HG03378 (cell line): ENCODE measurements around the gene PCCA.
"Not testable (repeated sequence)": the region's sequence is repeated elsewhere in the genome, so short reads cannot be mapped to it uniquely, and the experiment has no call there.

ENCODE experiments used
- ATAC-seq: cut with Tn5 transposase; IDR thresholded peaks from one replicate; pipeline ENCODE4 v1.9.1; 2021; ENCODE audit warnings: mild to moderate bottlenecking, moderate library complexity; ENCODE audit not compliant: unreplicated experiment

PCCA gene

DNA sequence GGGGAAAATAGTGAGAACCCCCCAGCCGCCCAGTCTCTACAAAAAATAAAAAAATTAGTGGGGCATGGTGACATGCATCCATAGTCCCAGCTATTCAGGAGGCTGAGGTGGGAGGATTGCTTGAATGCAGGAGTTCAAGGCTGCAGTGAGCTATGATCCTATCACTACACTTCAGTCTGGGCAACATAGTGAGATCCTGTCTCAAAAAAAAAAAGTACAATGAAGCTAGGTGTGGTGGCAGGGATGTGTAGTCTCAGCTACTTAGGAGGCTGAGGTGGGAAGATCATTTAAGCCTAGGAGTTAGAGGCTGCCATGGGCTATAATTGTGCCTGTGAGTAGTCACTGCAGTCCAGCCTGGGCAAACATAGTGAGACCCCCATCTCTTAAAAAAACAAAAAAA is 8.9 kb downstream of the PCCA start:
- ATAC-seq = no peak

DNA sequence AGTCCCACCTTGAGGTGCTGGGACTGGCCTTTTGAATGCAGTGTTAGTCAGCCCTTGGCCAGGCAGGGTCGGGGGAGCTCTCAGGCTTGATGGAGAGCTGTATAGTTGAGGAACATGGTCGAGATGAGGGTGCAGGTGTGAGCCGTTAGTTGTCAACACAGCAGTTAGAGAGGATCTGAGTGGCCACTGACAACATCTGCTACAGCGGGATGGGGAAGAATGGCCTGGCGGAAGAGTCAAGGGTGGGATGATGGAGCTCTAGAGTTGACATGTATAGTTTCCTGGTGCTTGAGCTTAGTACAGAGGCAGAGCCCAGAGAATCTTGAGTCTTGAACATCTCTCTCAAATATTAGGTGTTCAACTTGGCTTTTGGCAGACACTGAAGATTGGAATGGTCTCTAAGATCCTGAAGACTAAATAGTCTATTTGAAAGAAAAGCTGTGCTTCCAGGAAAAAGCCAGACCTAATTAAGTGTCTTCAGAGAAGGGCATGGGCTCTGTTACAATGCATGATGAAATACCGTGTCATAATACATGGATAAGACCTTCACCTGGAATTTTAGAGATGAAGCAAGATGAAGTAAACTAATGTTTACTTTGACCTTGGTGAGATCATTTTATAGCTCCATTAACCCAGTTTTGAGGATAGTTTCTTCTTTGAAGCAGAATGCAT is 9.7 kb downstream of the PCCA start:
- ATAC-seq = no peak

DNA sequence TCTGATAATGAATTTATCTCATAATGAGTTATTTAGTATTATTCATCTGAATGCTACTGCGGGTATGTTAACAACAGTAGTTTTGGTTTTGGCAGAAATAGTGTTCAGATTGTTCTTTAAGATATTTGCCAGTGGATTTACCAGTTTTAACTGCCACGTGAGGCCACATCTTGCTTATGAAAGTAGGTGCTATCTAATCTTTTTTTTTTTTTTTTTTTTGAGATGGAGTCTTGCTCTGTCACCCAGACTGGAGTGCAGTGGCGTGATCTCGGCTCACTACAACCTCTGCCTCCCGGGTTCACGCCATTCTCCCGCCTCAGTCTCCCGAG is 10.2 kb downstream of the PCCA start:
- not testable (repeated sequence) for ATAC-seq

DNA sequence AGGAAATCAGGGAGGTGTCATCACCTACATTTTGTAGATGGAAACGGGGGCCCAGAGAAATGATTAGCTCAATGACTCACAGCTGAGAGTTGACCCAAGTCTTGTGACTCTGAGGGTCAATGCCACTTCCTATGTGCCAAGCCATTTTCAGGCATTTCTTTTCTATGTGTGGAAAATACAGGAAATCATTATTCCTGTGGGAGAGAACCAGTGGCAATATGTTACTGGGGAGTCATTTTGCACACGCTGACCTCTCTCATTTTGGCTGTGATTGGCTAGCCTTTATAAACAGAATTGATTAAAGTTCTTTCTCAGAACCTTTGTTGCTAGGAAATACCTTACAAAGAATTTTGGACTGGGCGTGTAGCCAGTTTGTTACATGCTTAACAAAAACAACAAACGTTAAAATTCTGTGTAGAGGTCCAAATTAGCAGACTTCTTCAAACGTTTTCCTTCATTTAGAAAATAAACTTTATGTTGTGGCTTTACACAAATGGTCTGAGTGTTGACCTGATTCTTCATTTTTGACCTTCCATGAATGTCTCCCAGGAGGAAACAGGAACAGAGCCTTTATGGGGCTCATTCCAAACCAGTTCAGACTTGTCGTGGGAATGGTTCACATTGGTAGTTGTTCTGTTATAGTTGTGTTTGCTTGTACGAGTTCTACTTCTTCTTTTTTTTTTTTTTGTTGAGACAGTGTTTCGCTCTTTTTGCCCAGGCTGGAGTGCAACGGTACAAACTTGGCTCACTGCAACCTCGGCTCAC is 11.4 kb downstream of the PCCA start:
- no peak for ATAC-seq

DNA sequence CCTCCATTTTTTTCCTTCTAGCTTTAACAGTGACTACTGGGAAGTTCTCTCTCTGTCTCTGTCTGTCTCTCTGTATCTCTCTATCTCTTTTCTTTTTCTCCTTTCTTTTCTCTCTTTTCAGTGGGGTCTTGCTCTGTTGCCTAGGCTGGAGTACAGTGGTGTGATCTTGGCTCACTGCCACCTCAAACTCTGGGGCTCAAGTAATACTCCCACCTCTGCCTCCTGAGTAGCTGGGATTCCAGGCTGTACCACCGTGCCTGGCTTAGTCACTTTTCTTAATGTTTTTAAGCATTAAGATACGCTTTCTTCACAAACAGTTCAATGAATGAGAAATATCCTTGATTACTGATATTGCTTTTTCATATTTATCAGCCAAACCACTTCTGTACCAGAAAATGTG is 13.1 kb downstream of the PCCA start:
- ATAC-seq = no peak

DNA sequence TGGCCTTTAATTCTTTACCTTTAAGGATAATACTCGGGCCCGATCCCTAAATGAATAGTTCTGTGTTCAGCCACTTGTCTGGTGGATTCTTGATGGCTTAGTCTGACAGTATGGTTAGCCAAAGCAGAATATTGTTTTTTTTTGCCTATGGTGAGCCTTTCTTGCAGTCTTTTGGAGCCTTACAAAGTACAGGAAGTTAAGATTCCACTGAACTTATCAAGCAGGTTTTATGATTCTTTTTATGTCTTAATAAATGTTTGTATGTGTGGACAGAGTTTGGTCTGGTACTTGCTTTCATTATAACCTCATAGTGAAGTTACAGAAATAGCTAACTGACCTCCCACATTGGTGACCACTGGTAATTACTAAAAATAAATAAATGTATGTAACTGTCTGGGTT is 17.1 kb downstream of the PCCA start:
- no peak for ATAC-seq

DNA sequence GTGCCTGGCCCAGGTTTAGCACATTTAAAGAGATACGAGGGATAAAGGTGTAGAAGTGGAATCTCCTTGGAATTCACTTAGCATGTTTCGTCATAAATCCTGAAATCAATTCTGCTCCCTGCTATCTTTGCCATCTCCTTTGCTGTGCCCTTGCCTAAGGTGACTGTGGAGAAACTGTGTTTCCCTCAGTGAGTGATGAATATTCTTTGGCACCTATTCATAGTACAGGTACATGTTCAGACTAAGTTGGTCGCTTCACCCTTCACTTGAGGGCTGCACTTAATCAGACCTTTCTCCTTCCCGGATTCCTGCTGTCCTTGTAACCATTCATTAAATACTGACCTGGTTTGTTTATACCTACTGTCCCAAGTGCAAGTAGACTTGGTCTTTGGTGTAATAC is 17.8 kb downstream of the PCCA start:
- ATAC-seq = no peak

DNA sequence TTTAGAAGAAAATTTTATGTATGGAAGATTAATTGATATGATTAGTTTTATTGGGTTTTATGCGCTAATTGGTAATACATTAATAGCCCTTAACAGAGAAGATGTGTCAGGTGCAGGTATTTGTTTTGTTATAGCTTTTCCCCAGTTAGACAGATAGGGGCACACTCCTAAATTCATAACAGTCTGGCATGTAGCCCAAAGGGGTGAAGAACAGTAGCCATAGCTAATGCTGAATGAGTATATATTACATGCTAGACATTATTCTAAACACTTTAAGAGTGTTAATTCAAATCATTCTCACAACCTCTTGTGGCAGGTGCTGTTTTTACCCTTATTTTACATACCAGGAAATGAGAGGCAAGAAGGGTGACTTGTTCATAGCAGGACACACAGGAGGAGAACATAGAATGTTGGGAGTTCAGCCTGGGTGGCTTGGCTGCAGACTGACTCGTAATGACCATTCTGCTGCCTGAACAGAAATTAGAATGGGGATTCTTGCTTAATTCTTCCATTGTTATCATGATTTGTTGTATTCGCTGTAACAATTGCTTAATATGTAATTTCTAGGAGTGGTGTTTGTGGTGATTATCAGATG is 20.1 kb downstream of the PCCA start:
- ATAC-seq = peak; percentile 49

DNA sequence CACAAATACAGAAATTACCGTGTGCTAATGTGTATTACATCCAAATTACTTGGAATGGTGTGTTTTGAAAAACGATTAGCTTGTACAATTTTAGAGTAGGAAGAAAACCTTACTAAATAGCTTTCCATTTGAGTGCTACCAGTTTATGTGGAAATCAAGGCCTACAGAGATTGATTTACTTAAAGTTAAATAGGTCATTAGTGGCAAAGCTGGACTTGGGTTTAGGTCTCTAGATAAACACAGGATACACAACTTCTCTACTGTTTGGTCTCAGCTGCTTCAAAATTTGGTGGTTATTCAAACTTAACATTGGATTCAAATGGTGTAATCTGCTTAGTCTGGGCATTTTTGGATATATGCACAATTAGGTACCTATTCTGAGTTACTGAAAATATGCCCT is 21.4 kb downstream of the PCCA start:
- no peak for ATAC-seq

DNA sequence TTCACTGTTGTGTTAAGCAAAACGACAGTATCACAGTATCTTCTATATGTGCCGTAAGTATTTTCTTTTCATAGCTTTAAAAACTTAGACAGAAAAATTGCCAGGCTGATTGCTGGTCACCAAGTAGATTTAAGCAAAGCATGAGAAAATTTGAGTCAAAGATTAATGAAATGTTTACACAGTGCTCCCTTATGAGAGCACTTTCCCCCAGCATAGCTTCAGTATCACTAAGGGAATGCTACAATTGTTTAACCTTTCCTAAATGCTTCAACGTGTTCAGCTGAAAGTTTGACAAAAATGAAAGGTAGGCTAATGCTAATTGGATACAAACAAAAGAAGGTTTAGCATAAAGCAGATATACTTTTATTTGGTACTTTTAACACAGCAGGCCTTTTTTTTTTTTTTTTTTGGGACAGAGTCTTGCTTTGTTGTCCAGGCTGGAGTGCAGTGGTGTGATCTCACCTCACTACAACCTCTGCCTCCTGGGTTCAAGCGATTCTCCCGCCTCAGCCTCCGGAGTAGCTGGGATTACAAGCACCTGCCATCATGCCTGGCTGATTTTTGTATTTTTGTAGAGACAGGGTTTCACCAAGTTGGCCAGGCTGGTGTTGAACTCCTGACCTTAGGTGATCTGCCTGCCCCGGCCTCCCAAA is 23.4 kb downstream of the PCCA start:
- ATAC-seq = no peak

DNA sequence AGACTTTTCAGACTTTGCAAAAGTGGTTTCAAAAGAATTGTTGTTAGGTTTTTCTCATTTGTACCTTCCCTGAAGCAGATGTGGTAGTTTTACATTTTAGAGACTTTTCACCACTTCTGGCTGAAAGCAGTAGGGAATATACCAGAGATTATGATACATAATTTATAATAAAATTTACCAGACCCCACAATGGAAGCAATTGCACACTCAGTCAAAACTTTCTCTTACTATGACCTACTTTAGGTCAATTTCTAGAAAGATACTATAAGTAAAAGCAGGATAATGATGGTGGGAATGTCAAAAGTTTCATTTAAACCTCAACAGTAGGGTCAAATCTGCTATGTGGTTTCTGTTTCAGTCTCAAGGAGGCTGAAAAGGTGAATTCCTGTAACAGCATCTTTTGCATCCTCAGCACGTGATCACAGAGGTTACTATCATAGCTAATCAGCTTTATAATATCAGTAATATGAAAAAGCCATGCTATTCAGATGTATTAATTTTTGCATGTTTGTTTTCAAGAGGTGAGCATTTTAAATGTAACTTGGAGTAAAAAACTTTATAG is 26.9 kb downstream of the PCCA start:
- peak; percentile 64 for ATAC-seq

DNA sequence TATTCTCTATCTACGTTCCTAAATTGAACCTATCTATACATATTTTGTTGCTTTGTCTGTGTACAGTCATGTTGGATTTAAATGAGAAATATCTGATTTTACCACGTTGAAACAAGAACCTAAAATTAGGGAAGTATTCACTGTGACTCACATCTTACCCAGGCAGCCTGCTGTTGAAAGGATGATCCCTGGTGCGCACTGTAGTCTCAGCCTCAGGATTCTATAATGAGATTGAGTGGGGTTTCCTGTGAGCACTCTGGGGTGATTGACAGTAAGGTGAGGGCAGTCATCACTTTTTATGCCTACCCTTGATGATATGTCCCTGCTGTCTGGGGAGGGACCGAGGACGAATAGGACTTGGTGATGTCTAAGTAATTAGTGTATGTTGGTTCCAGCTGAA is 35.4 kb downstream of the PCCA start:
- ATAC-seq = no peak

DNA sequence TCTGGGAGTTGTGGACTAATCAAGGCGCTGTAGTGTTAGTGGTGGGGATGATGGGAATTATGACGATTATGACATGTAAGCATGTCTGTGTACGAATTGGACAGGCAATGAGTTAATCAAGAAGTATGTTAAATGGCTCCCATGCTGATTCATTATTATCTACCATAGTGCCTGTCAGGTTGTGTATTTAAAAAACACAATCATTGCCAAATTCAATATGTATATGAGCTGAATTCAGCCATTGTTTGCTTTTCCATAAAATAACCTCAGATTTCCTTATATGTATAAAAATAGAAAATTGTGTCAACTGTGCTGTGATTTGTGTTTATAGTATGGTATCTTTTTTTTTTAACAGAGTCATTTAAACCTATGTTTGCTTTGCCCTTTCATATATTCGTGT is 37.1 kb downstream of the PCCA start:
- no peak for ATAC-seq

DNA sequence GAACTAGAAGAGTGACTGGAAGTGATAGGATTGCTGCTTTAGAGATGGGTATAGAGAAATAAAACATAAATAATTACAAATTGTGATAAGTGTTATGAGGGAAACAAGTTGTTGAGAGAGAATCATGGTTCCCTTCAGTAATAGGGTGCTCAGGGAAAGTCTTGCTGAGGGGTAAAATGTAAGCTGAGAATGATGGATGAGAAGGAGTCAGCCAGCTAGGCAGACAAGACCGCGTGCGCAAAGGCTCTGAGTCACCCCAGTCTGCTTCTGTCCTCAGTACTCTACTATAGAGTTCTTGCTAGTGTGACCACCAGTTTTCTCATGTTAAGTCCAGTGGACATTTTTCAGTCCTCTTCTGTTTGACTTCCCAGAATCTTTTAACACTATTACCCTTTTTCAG is 39.5 kb downstream of the PCCA start:
- no peak for ATAC-seq

DNA sequence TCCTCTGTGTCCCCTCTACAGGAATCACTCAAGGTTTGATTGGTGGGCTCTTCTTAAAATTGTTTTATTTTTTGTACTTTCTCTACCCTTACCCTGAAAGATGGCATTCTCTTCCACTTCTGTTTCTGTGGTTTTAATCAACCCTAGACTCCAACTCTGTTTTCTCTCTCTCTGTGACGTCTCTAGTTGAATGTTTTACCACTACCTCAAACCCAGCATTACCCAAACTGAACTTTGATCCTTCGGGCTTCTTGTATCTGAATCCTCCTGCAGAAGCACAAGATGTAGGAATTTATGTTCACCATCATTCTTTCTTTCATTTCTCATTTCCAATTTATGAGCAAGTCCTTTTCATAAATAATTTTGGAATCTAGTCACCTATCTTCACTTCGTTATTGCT is 39.9 kb downstream of the PCCA start:
- no peak for ATAC-seq

DNA sequence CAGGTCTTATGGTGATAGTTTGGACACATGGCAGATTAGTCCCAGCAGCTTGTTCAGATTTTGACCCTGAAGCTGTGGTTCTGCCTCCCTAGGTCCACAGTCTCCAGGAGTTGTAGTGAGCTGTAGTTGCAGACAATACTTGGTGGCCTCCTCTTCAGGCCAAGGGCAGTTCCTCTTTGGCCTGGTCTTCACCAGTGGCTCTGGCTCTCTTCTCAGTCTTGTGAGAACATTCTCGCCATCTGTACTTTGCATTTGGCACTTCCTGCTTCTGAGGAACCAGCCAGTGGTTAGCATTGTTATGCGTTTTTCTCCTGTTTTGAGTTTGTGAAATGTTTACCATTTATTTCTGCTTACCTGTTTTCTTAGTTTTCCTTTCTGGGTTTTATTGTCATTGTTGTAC is 40.7 kb downstream of the PCCA start:
- ATAC-seq = peak; percentile 69

DNA sequence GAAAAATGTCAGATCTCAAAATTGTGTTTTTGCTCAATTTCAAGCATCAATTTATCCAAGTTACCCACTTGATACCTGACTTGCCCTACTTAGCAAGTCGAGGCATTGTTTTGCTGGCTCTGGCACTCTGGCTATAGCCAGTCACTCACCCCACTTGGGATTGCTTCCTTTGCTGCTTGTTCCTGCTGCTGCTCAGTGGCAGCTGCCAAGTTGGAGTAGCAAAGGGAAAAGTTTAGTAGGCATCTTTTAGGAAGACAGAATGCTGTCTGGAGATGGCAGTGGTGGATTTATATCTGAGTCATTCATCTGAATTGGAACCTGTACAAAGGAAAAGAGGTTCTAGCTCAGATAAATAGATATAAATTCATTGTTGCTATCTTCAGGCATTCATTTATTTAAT is 41.2 kb downstream of the PCCA start:
- no peak for ATAC-seq

DNA sequence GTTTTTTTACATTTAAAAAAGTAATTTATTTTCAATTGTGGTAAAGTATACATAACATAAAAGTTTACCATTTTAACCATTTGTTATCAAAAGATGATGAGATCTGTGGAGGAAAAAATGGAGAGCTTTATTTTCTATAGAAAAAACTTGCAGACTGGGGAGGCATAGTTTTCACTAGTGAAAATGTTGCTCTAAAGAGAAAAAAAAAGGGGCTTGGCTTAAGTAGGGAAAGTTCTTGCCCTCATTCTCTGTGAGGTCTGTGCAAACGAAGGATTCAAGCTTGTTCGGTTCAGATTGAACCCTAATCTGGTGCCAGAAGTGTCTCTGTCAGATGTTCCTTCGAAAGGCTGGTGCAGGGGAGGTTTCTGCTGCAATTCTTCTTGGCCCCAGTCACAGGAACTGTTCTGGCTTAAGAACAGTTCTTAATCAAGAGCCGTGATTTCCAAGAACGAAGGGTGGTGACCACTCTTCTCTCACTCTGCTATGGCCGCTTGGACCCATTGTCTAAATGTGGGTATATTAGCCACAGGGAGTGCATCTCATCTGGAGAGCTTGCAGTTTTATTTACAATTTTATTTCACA is 42.1 kb downstream of the PCCA start:
- ATAC-seq = no peak

DNA sequence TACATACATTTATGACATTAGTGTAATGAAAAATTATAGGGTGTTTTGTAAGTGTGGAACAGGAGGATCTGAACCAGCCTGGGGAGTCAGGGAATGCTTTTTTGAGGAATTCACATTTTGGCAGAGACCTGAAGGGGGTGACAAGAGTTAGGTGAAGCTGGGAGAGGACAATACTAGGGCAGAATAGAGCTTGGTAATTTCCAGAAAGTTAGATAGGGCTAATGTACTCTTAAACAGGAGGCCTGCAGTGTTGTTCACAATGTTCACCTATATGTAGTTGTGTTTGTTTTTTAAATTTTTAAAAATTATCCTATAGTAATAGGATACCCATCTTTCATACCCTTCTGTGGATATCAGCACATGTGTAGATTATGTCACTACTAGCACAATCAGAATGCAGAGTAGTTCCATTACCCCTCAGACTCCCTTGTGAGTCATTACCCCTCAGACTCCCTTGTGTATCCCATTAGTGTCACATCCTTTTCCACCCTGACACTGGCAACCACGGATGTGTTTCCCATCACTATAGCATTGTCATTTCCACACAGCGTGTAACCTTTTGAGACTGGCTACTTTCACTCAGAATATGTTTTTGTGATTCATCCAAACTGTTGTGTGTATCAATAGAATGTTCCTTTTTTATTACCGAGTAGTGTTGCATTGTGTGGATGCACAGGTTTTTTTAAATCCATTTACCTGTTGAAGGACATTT is 43.1 kb downstream of the PCCA start:
- peak; percentile 68 for ATAC-seq

DNA sequence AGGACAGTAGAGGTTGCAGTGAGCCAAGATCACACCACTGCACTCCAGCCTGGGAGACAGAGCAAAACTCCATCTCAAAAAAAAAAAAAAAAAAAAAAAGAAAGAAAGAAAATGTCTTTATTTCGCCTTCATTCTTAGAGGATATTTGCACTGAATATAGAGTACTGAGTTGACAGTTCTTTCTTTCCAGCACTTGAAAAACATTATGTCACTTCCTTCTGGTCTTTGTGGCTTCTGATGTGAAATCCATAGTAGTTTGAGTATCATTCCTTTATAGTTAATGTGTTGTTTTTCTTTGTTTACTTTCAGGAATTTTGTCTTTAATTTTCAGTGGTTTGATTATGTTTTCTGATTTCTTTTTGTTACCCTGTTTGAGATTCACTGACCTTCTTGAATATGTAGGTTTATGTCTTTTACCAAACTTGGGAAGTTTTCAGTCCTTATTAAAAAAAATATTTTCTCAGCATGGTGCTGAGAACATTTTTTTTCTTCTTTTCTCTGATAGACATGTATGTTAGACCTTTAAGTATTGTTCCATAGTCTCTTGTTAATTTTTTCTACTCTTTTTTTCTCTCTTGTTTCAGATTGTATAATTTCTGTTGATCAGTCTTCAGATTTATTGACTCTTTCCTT is 50.1 kb downstream of the PCCA start:
- no peak for ATAC-seq
